Spleen (tissue), 11 donors: Measurements from ENCODE around the gene P3H1. TPM values are rescaled to one million over a fixed set of nuclear protein-coding genes. Genes with fewer than 3 reads are reported as not detected.

Experiments used
- DNase-seq: peaks from one replicate; pipeline ENCODE4 v3.0.0-alpha.2; 2020
- H3K27ac ChIP-seq, 8 donors: fragments of 200-600 bp; sonication (generic) in 7 of 8; 1 replicate in 4 of 8; 2 replicates in 4 of 8; pipeline versions ENCODE4 v1.5.0 to v1.8.0; 2016 to 2021; ENCODE audit warnings: inconsistent platforms in 4 of 8, mild to moderate bottlenecking in 4 of 8, moderate library complexity in 1 of 8
- H3K27me3 ChIP-seq, 7 donors: fragments of 200-600 bp; sonication (generic) in 6 of 7; replicated peaks in 1 of 7; 1 replicate in 4 of 7; 2 replicates in 3 of 7; pipeline versions ENCODE4 v1.5.0 to v1.8.0; 2016 to 2021; ENCODE audit warnings: inconsistent platforms in 3 of 7, mild to moderate bottlenecking in 1 of 7
- H3K36me3 ChIP-seq, 6 donors: fragments of 200-600 bp; sonication (generic) in 5 of 6; 1 replicate in 4 of 6; 2 replicates in 2 of 6; pipeline versions ENCODE4 v1.5.0 to v1.8.0; 2016 to 2021; ENCODE audit warnings: inconsistent platforms in 2 of 6
- H3K4me1 ChIP-seq, 6 donors: fragments of 200-600 bp; sonication (generic) in 5 of 6; 1 replicate in 3 of 6; 2 replicates in 3 of 6; pipeline versions ENCODE4 v1.5.0 to v1.8.0; 2016 to 2021; ENCODE audit warnings: inconsistent platforms in 3 of 6
- H3K4me3 ChIP-seq, 8 donors: fragments of 200-600 bp; sonication (generic) in 7 of 8; 1 replicate in 4 of 8; 2 replicates in 4 of 8; pipeline versions ENCODE4 v1.5.0 to v1.8.0; 2016 to 2021; ENCODE audit warnings: inconsistent platforms in 4 of 8, mild to moderate bottlenecking in 4 of 8, moderate library complexity in 2 of 8
- H3K9me3 ChIP-seq, 8 donors: fragments of 200-600 bp; sonication (generic) in 7 of 8; 1 replicate in 4 of 8; 2 replicates in 4 of 8; pipeline versions ENCODE4 v1.5.0 to v1.8.0; 2016 to 2021; ENCODE audit warnings: inconsistent platforms in 4 of 8
- CTCF ChIP-seq, 11 experiments: fragments of 200-600 bp in 7 of 11; fragments of 450-650 bp in 4 of 11; sonication (generic) in 4 of 11; IDR thresholded peaks in 8 of 11; conservative IDR thresholded peaks in 3 of 11; 1 replicate in 7 of 11; 2 replicates in 4 of 11; pipeline versions ENCODE4 v1.4.0 to v1.8.0; 2016 to 2021; ENCODE audit warnings: antibody characterized with exemption in 11 of 11, inconsistent platforms in 4 of 11, mild to moderate bottlenecking in 1 of 11
- POLR2A ChIP-seq, 3 donors: fragments of 450-650 bp; IDR thresholded peaks; one replicate each; pipeline ENCODE4 v1.5.1; 2017; ENCODE audit warnings: antibody characterized with exemption in 3 of 3, mild to moderate bottlenecking in 1 of 3
- POLR2AphosphoS5 ChIP-seq, 3 donors: sonication (generic); formaldehyde crosslinking; IDR thresholded peaks; one replicate each; pipeline ENCODE4 v1.5.1; 2017; ENCODE audit warnings: antibody characterized with exemption in 3 of 3
- WGBS, 5 donors: extraction: QIAGEN DNeasy Blood & Tissue Kit in 3 of 5; methylation state at CpG; one replicate each; pipeline versions ENCODE4 v1.1.5 to v1.1.7; 2013 to 2018; 5-methylcytosine and 5-hydroxymethylcytosine counted together
- intact Hi-C: fragments of 100-400 bp; cut with DNase I; formaldehyde crosslinking; loops from one replicate; pipeline ENCODE4 v1.15.0; 2023; ENCODE audit warnings: low total_unique reads
- polyA plus RNA-seq, 3 donors: library from polyadenylated mRNA; stranded (reverse); fragments of 200-250 nt; gene quantifications; one replicate each; pipeline ENCODE4 v1.2.1, GENCODE V29; 2013
- total RNA-seq, 7 donors: library from RNA; depleted of rRNA in 3 of 7; stranded (reverse); fragments of >200 nt in 3 of 7; fragmentation: NEBNext Ultra II Directional in 4 of 7; extraction: Animal tissue kit (Norgen Biotek cat#: 25700) in 4 of 7; gene quantifications; one replicate each; pipeline versions ENCODE4 v1.1.0 to v1.2.1, GENCODE V29; 2016 to 2021
- donor health status: healthy with polysubstance abuse.
- donor health status: DM: no; HTN: no; CAD: no; lungs with moderate emphysema.
- donor health status: DM: no; HTN: no; CAD: no.
- donor health status: Bipolar disorder and iron deficiency.
- donor health status: healthy.
- donor health status: DM: no; HTN: no; CAD: no.
- donor health status: DM: yes; HTN: yes; CAD: no.

Gene P3H1
- total and polyA plus RNA-seq, 10 donors, result 35.1 to 55.8 (median 42.0) TPM

GRCh38 chr1:42738678-42739226, 28.1 kb downstream of the P3H1 start:
- no peaks in the 10 kb centered on the region for H3K36me3 ChIP-seq

GRCh38 chr1:42737986-42738677, 28.7 kb downstream of the P3H1 start:
- no peak for TF ChIP-seq CTCF (IDR thresholded peaks at IDR 0.05 in 8 of 11, conservative IDR thresholded peaks at IDR 0.05 in 3 of 11)
- no peak for TF ChIP-seq POLR2AphosphoS5 (IDR thresholded peaks at IDR 0.05)
- TF ChIP-seq POLR2A (IDR thresholded peaks at IDR 0.05), result no peak
- H3K36me3 ChIP-seq, result no peaks in the 10 kb centered on the region
- H3K4me1 ChIP-seq, result peaks cover 0 to 19% (median 12%) of the 10 kb centered on the region in 6 donors
- WGBS, 5 donors, result 86 to 94% (median 92%) methylated on average over 13 to 21 of the region's 21 CpGs
- no peak for DNase-seq
- no peak overlapping the region for H3K27ac ChIP-seq
- H3K4me3 ChIP-seq, result no peak overlapping the region
- no peaks in the 10 kb centered on the region for H3K9me3 ChIP-seq
- intact Hi-C loops, result no loop called here
- no peaks in the 10 kb centered on the region for H3K27me3 ChIP-seq

More at GRCh38 chr1:42738678-42739226, 28.1 kb downstream of the P3H1 start:
- H3K4me1 ChIP-seq, result peaks cover 0 to 19% (median 12%) of the 10 kb centered on the region in 6 donors
- H3K4me3 ChIP-seq, result no peak overlapping the region
- H3K9me3 ChIP-seq, result no peaks in the 10 kb centered on the region
- intact Hi-C loops, result no loop called here
- no peak for DNase-seq
- 76 to 95% (median 86%) methylated on average over 8 of the region's 8 CpGs for WGBS, 5 donors
- TF ChIP-seq POLR2A (IDR thresholded peaks at IDR 0.05), result no peak
- no peak for TF ChIP-seq POLR2AphosphoS5 (IDR thresholded peaks at IDR 0.05)
- TF ChIP-seq CTCF (IDR thresholded peaks at IDR 0.05 in 8 of 11, conservative IDR thresholded peaks at IDR 0.05 in 3 of 11), result no peak
- H3K27me3 ChIP-seq, result no peaks in the 10 kb centered on the region
- H3K27ac ChIP-seq, result no peak overlapping the region

- Histone ChIP-seq H3K4me3 (no peak overlapping the region), H3K27me3 (no peaks in the 10 kb centered on the region), H3K27ac (no peak overlapping the region), H3K36me3 (no peaks in the 10 kb centered on the region), H3K9me3 (no peaks in the 10 kb centered on the region), H3K4me1 (peaks cover 0 to 19% (median 12%) of the 10 kb centered on the region in 6 donors)
- intact Hi-C loops, result no loop called here
- TF ChIP-seq POLR2A (IDR thresholded peaks at IDR 0.05) (no peak), POLR2AphosphoS5 (IDR thresholded peaks at IDR 0.05) (peak in 1 of 3 donors; percentile 12)
- WGBS, 5 donors, result 12 to 28% (median 14%) methylated on average over 5 of the region's 5 CpGs
- no peak for DNase-seq
These were observed 29.6 kb downstream of the P3H1 start for GRCh38 chr1:42737257-42737656.

- Histone ChIP-seq H3K9me3 (no peaks in the 10 kb centered on the region), H3K4me3 (no peak overlapping the region), H3K27me3 (no peaks in the 10 kb centered on the region), H3K4me1 (peaks cover 0 to 19% (median 12%) of the 10 kb centered on the region in 6 donors), H3K27ac (no peak overlapping the region), H3K36me3 (no peaks in the 10 kb centered on the region)
- WGBS, 5 donors, result 80 to 92% (median 89%) methylated on average over 6 to 8 of the region's 8 CpGs
- TF ChIP-seq CTCF (IDR thresholded peaks at IDR 0.05 in 8 of 11, conservative IDR thresholded peaks at IDR 0.05 in 3 of 11) (no peak), POLR2AphosphoS5 (IDR thresholded peaks at IDR 0.05) (no peak), POLR2A (IDR thresholded peaks at IDR 0.05) (no peak)
- intact Hi-C loops, result no loop called here
- no peak for DNase-seq
These were observed 30.1 kb downstream of the P3H1 start for GRCh38 chr1:42736571-42737200.
